Measurements from ENCODE around the gene ZNF628.

Gene ZNF628

GRCh38 chr19:55528030-55528803, 51.8 kb downstream of the ZNF628 start:
- no peak overlapping the region for H3K4me3 Mint-ChIP-seq
- H3K36me3 Mint-ChIP-seq (ENCODE audit: low read depth): no peaks in the 10 kb centered on the region
- H3K27ac Mint-ChIP-seq: no peak overlapping the region
- H3K27me3 Mint-ChIP-seq (ENCODE audit: low read depth): no peaks in the 10 kb centered on the region
- no peaks in the 10 kb centered on the region for H3K4me1 Mint-ChIP-seq (ENCODE audit: low read depth)
- no peaks in the 10 kb centered on the region for H3K9me3 Mint-ChIP-seq

- no peaks in the 10 kb centered on the region for H3K4me1 Mint-ChIP-seq (ENCODE audit: low read depth)
- H3K4me3 Mint-ChIP-seq: no peak overlapping the region
- H3K9me3 Mint-ChIP-seq: no peaks in the 10 kb centered on the region
These were observed 53.3 kb downstream of the ZNF628 start for GRCh38 chr19:55529636-55530234.

GRCh38 chr19:55530996-55531395, 54.6 kb downstream of the ZNF628 start:
- no peak overlapping the region for H3K27ac Mint-ChIP-seq
- no peaks in the 10 kb centered on the region for H3K4me1 Mint-ChIP-seq (ENCODE audit: low read depth)
- H3K36me3 Mint-ChIP-seq (ENCODE audit: low read depth): no peaks in the 10 kb centered on the region
- no peaks in the 10 kb centered on the region for H3K9me3 Mint-ChIP-seq
- no peak overlapping the region for H3K4me3 Mint-ChIP-seq
- H3K27me3 Mint-ChIP-seq (ENCODE audit: low read depth): no peaks in the 10 kb centered on the region

More at GRCh38 chr19:55529636-55530234, 53.3 kb downstream of the ZNF628 start:
- no peaks in the 10 kb centered on the region for H3K27me3 Mint-ChIP-seq (ENCODE audit: low read depth)
- H3K27ac Mint-ChIP-seq: no peak overlapping the region
- no peaks in the 10 kb centered on the region for H3K36me3 Mint-ChIP-seq (ENCODE audit: low read depth)

Data from T-helper 1 cell treated with Interleukin-12 subunit alpha and Interleukin-12 subunit beta and Interleukin-4 antibody, amounts not matched to agents 30 μg/mL and 1 μg/mL, for 36 hours (primary cell).